NCI-H2171 (cell line): ENCODE measurements around the gene VWF.

ENCODE experiments used
- DNase-seq: peaks from one replicate; lab custom pipeline; 2025; lab: John Stamatoyannopoulos, UW

The VWF gene

GRCh38 chr12:5912437-5913334 is 211.8 kb downstream of the VWF start:
- DNase-seq: no peak

- no peak for DNase-seq
Observed at GRCh38 chr12:5912011-5912410, 212.5 kb downstream of the VWF start.

GRCh38 chr12:5910790-5911548 is 213.5 kb downstream of the VWF start:
- no peak for DNase-seq

GRCh38 chr12:5909560-5909959 is 214.9 kb downstream of the VWF start:
- DNase-seq: no peak

GRCh38 chr12:5908251-5908650 is 216.2 kb downstream of the VWF start:
- no peak for DNase-seq

GRCh38 chr12:5907807-5908206 is 216.7 kb downstream of the VWF start:
- no peak for DNase-seq

- no peak for DNase-seq
Observed at GRCh38 chr12:5905757-5906156, 218.7 kb downstream of the VWF start.

GRCh38 chr12:5904969-5905368 is 219.5 kb downstream of the VWF start:
- no peak for DNase-seq

- DNase-seq: no peak
Observed at GRCh38 chr12:5904441-5904840, 220.0 kb downstream of the VWF start.

- DNase-seq: no peak
Observed at GRCh38 chr12:5902736-5903135, 221.7 kb downstream of the VWF start.

- no peak for DNase-seq
Observed at GRCh38 chr12:5901416-5901815, 223.1 kb downstream of the VWF start.

GRCh38 chr12:5900533-5901205 is 223.8 kb downstream of the VWF start:
- no peak for DNase-seq

GRCh38 chr12:5900076-5900475 is 224.4 kb downstream of the VWF start:
- DNase-seq: no peak

GRCh38 chr12:5899675-5900074 is 224.8 kb downstream of the VWF start:
- no peak for DNase-seq

GRCh38 chr12:5898874-5899273 is 225.6 kb downstream of the VWF start:
- no peak for DNase-seq
